ENCODE results near the gene CC2D2B. TPM values are rescaled to one million over a fixed set of nuclear protein-coding genes. Genes with fewer than 3 reads are reported as not detected.

CC2D2B gene
- polyA plus RNA-seq, 2 donors: 0.13 to 0.28 TPM

- Histone ChIP-seq H3K4me1 (ENCODE audit: control insufficient read depth in 2 of 2, insufficient read depth in 2 of 2, low read length in 1 of 2) (no peaks in the 10 kb centered on the region), H3K4me3 (ENCODE audit: low read depth in 1 of 2, low read length in 2 of 2) (no peak overlapping the region), H3K27ac (ENCODE audit: low read depth in 2 of 2, low read length in 1 of 2) (no peak overlapping the region), H3K36me3 (ENCODE audit: control insufficient read depth in 2 of 2, insufficient read depth in 2 of 2, low read length in 1 of 2) (no peaks in the 10 kb centered on the region), H3K27me3 (ENCODE audit: control insufficient read depth in 1 of 2, insufficient read depth in 2 of 2, low read length in 2 of 2) (no peaks in the 10 kb centered on the region), H3K9me3 (ENCODE audit: control insufficient read depth in 2 of 2, insufficient read depth in 1 of 2, low read depth in 1 of 2, low read length in 1 of 2) (no peaks in the 10 kb centered on the region)
- 89 to 93% methylated on average over 2 of the region's 2 CpGs for WGBS, 2 donors
Observed at GRCh38 chr10:96014473-96015102, 106.8 kb downstream of the CC2D2B start.

- no peak overlapping the region for H3K4me3 ChIP-seq (ENCODE audit: low read depth in 1 of 2, low read length in 2 of 2)
- no peaks in the 10 kb centered on the region for H3K27me3 ChIP-seq (ENCODE audit: control insufficient read depth in 1 of 2, insufficient read depth in 2 of 2, low read length in 2 of 2)
- H3K9me3 ChIP-seq (ENCODE audit: control insufficient read depth in 2 of 2, insufficient read depth in 1 of 2, low read depth in 1 of 2, low read length in 1 of 2): no peaks in the 10 kb centered on the region
- 17 to 18% methylated on average over 5 of the region's 5 CpGs for WGBS, 2 donors
- no peaks in the 10 kb centered on the region for H3K36me3 ChIP-seq (ENCODE audit: control insufficient read depth in 2 of 2, insufficient read depth in 2 of 2, low read length in 1 of 2)
- no peak overlapping the region for H3K27ac ChIP-seq (ENCODE audit: low read depth in 2 of 2, low read length in 1 of 2)
- no peaks in the 10 kb centered on the region for H3K4me1 ChIP-seq (ENCODE audit: control insufficient read depth in 2 of 2, insufficient read depth in 2 of 2, low read length in 1 of 2)
Observed at GRCh38 chr10:96017191-96017687, 109.5 kb downstream of the CC2D2B start.

GRCh38 chr10:96021332-96021731 is 113.6 kb downstream of the CC2D2B start:
- Histone ChIP-seq H3K4me1 (ENCODE audit: control insufficient read depth in 2 of 2, insufficient read depth in 2 of 2, low read length in 1 of 2) (no peaks in the 10 kb centered on the region), H3K27ac (ENCODE audit: low read depth in 2 of 2, low read length in 1 of 2) (no peak overlapping the region), H3K9me3 (ENCODE audit: control insufficient read depth in 2 of 2, insufficient read depth in 1 of 2, low read depth in 1 of 2, low read length in 1 of 2) (no peaks in the 10 kb centered on the region), H3K27me3 (ENCODE audit: control insufficient read depth in 1 of 2, insufficient read depth in 2 of 2, low read length in 2 of 2) (no peaks in the 10 kb centered on the region), H3K36me3 (ENCODE audit: control insufficient read depth in 2 of 2, insufficient read depth in 2 of 2, low read length in 1 of 2) (no peaks in the 10 kb centered on the region), H3K4me3 (ENCODE audit: low read depth in 1 of 2, low read length in 2 of 2) (no peak overlapping the region)
- WGBS, 2 donors: 52 to 77% methylated on average over 1 of the region's 1 CpG

- no peaks in the 10 kb centered on the region for H3K4me1 ChIP-seq (ENCODE audit: control insufficient read depth in 2 of 2, insufficient read depth in 2 of 2, low read length in 1 of 2)
- no peaks in the 10 kb centered on the region for H3K36me3 ChIP-seq (ENCODE audit: control insufficient read depth in 2 of 2, insufficient read depth in 2 of 2, low read length in 1 of 2)
- H3K9me3 ChIP-seq (ENCODE audit: control insufficient read depth in 2 of 2, insufficient read depth in 1 of 2, low read depth in 1 of 2, low read length in 1 of 2): no peaks in the 10 kb centered on the region
- H3K27me3 ChIP-seq (ENCODE audit: control insufficient read depth in 1 of 2, insufficient read depth in 2 of 2, low read length in 2 of 2): no peaks in the 10 kb centered on the region
- H3K4me3 ChIP-seq (ENCODE audit: low read depth in 1 of 2, low read length in 2 of 2): no peak overlapping the region
- no peak overlapping the region for H3K27ac ChIP-seq (ENCODE audit: low read depth in 2 of 2, low read length in 1 of 2)
- WGBS, 2 donors: 92 to 95% methylated on average over 2 of the region's 2 CpGs
Observed at GRCh38 chr10:96022739-96023138, 115.0 kb downstream of the CC2D2B start.

GRCh38 chr10:96023168-96023567 is 115.4 kb downstream of the CC2D2B start:
- Histone ChIP-seq H3K27ac (ENCODE audit: low read depth in 2 of 2, low read length in 1 of 2) (no peak overlapping the region), H3K4me1 (ENCODE audit: control insufficient read depth in 2 of 2, insufficient read depth in 2 of 2, low read length in 1 of 2) (no peaks in the 10 kb centered on the region), H3K9me3 (ENCODE audit: control insufficient read depth in 2 of 2, insufficient read depth in 1 of 2, low read depth in 1 of 2, low read length in 1 of 2) (no peaks in the 10 kb centered on the region), H3K4me3 (ENCODE audit: low read depth in 1 of 2, low read length in 2 of 2) (no peak overlapping the region), H3K27me3 (ENCODE audit: control insufficient read depth in 1 of 2, insufficient read depth in 2 of 2, low read length in 2 of 2) (no peaks in the 10 kb centered on the region), H3K36me3 (ENCODE audit: control insufficient read depth in 2 of 2, insufficient read depth in 2 of 2, low read length in 1 of 2) (no peaks in the 10 kb centered on the region)

GRCh38 chr10:96025566-96025965 is 117.8 kb downstream of the CC2D2B start:
- no peak overlapping the region for H3K4me3 ChIP-seq (ENCODE audit: low read depth in 1 of 2, low read length in 2 of 2)
- no peaks in the 10 kb centered on the region for H3K9me3 ChIP-seq (ENCODE audit: control insufficient read depth in 2 of 2, insufficient read depth in 1 of 2, low read depth in 1 of 2, low read length in 1 of 2)
- 87 to 88% methylated on average over 3 of the region's 3 CpGs for WGBS, 2 donors
- no peak overlapping the region for H3K27ac ChIP-seq (ENCODE audit: low read depth in 2 of 2, low read length in 1 of 2)
- no peaks in the 10 kb centered on the region for H3K36me3 ChIP-seq (ENCODE audit: control insufficient read depth in 2 of 2, insufficient read depth in 2 of 2, low read length in 1 of 2)
- no peaks in the 10 kb centered on the region for H3K4me1 ChIP-seq (ENCODE audit: control insufficient read depth in 2 of 2, insufficient read depth in 2 of 2, low read length in 1 of 2)
- no peaks in the 10 kb centered on the region for H3K27me3 ChIP-seq (ENCODE audit: control insufficient read depth in 1 of 2, insufficient read depth in 2 of 2, low read length in 2 of 2)

GRCh38 chr10:96034625-96035024 is 126.8 kb downstream of the CC2D2B start:
- H3K4me1 ChIP-seq (ENCODE audit: control insufficient read depth in 2 of 2, insufficient read depth in 2 of 2, low read length in 1 of 2): no peaks in the 10 kb centered on the region
- 91 to 97% methylated on average over 1 of the region's 1 CpG for WGBS, 2 donors
- H3K9me3 ChIP-seq (ENCODE audit: control insufficient read depth in 2 of 2, insufficient read depth in 1 of 2, low read depth in 1 of 2, low read length in 1 of 2): no peaks in the 10 kb centered on the region

GRCh38 chr10:96038476-96039387 is 131.0 kb downstream of the CC2D2B start:
- Histone ChIP-seq H3K9me3 (ENCODE audit: control insufficient read depth in 2 of 2, insufficient read depth in 1 of 2, low read depth in 1 of 2, low read length in 1 of 2) (no peaks in the 10 kb centered on the region), H3K4me1 (ENCODE audit: control insufficient read depth in 2 of 2, insufficient read depth in 2 of 2, low read length in 1 of 2) (no peaks in the 10 kb centered on the region), H3K4me3 (ENCODE audit: low read depth in 1 of 2, low read length in 2 of 2) (no peak overlapping the region), H3K36me3 (ENCODE audit: control insufficient read depth in 2 of 2, insufficient read depth in 2 of 2, low read length in 1 of 2) (no peaks in the 10 kb centered on the region), H3K27me3 (ENCODE audit: control insufficient read depth in 1 of 2, insufficient read depth in 2 of 2, low read length in 2 of 2) (no peaks in the 10 kb centered on the region), H3K27ac (ENCODE audit: low read depth in 2 of 2, low read length in 1 of 2) (no peak overlapping the region)
- WGBS, 2 donors: 74 to 83% methylated on average over 4 of the region's 4 CpGs

More at GRCh38 chr10:96034625-96035024, 126.8 kb downstream of the CC2D2B start:
- Histone ChIP-seq H3K36me3 (ENCODE audit: control insufficient read depth in 2 of 2, insufficient read depth in 2 of 2, low read length in 1 of 2) (no peaks in the 10 kb centered on the region), H3K4me3 (ENCODE audit: low read depth in 1 of 2, low read length in 2 of 2) (no peak overlapping the region), H3K27me3 (ENCODE audit: control insufficient read depth in 1 of 2, insufficient read depth in 2 of 2, low read length in 2 of 2) (no peaks in the 10 kb centered on the region), H3K27ac (ENCODE audit: low read depth in 2 of 2, low read length in 1 of 2) (no peak overlapping the region)

- H3K9me3 ChIP-seq (ENCODE audit: control insufficient read depth in 2 of 2, insufficient read depth in 1 of 2, low read depth in 1 of 2, low read length in 1 of 2): no peaks in the 10 kb centered on the region
- 91 to 98% methylated on average over 11 of the region's 11 CpGs for WGBS, 2 donors
- no peaks in the 10 kb centered on the region for H3K27me3 ChIP-seq (ENCODE audit: control insufficient read depth in 1 of 2, insufficient read depth in 2 of 2, low read length in 2 of 2)
- H3K4me3 ChIP-seq (ENCODE audit: low read depth in 1 of 2, low read length in 2 of 2): no peak overlapping the region
- no peaks in the 10 kb centered on the region for H3K36me3 ChIP-seq (ENCODE audit: control insufficient read depth in 2 of 2, insufficient read depth in 2 of 2, low read length in 1 of 2)
- no peak overlapping the region for H3K27ac ChIP-seq (ENCODE audit: low read depth in 2 of 2, low read length in 1 of 2)
- H3K4me1 ChIP-seq (ENCODE audit: control insufficient read depth in 2 of 2, insufficient read depth in 2 of 2, low read length in 1 of 2): no peaks in the 10 kb centered on the region
Observed at GRCh38 chr10:96041146-96041545, 133.4 kb downstream of the CC2D2B start.
